ENCODE data around the gene TRPC4.
"Not testable (repeated sequence)": the region's sequence is repeated elsewhere in the genome, so short reads cannot be mapped to it uniquely, and the experiment has no call there.

The TRPC4 gene

GRCh38 chr13:37816276-37816675 is 53.3 kb downstream of the TRPC4 start:
- no peak for DNase-seq

GRCh38 chr13:37811441-37811840 is 58.1 kb downstream of the TRPC4 start:
- no peak for DNase-seq

GRCh38 chr13:37806666-37807065 is 62.9 kb downstream of the TRPC4 start:
- DNase-seq: no peak

GRCh38 chr13:37797631-37798030 is 71.9 kb downstream of the TRPC4 start:
- no peak for DNase-seq

GRCh38 chr13:37796795-37797194 is 72.8 kb downstream of the TRPC4 start:
- not testable (repeated sequence) for DNase-seq

GRCh38 chr13:37795326-37795725 is 74.2 kb downstream of the TRPC4 start:
- no peak for DNase-seq

- no peak for DNase-seq
Observed at GRCh38 chr13:37791699-37792098, 77.9 kb downstream of the TRPC4 start.

GRCh38 chr13:37788346-37788745 is 81.2 kb downstream of the TRPC4 start:
- no peak for DNase-seq

- no peak for DNase-seq
Observed at GRCh38 chr13:37777676-37778075, 91.9 kb downstream of the TRPC4 start.

GRCh38 chr13:37775871-37776270 is 93.7 kb downstream of the TRPC4 start:
- no peak for DNase-seq

GRCh38 chr13:37772644-37773043 is 96.9 kb downstream of the TRPC4 start:
- DNase-seq: no peak

- DNase-seq: no peak
Observed at GRCh38 chr13:37769545-37769944, 100.0 kb downstream of the TRPC4 start.

- DNase-seq: no peak
Observed at GRCh38 chr13:37769078-37769477, 100.5 kb downstream of the TRPC4 start.

- DNase-seq: no peak
Observed at GRCh38 chr13:37766502-37766901, 103.1 kb downstream of the TRPC4 start.

- DNase-seq: no peak
Observed at GRCh38 chr13:37755349-37755748, 114.2 kb downstream of the TRPC4 start.

- DNase-seq: no peak
Observed at GRCh38 chr13:37753776-37754175, 115.8 kb downstream of the TRPC4 start.

- DNase-seq: no peak
Observed at GRCh38 chr13:37752146-37752545, 117.4 kb downstream of the TRPC4 start.

GRCh38 chr13:37751025-37751424 is 118.5 kb downstream of the TRPC4 start:
- no peak for DNase-seq

GRCh38 chr13:37748913-37749312 is 120.7 kb downstream of the TRPC4 start:
- no peak for DNase-seq

GRCh38 chr13:37747071-37747612 is 122.4 kb downstream of the TRPC4 start:
- no peak for DNase-seq

GRCh38 chr13:37741536-37741935 is 128.0 kb downstream of the TRPC4 start:
- no peak for DNase-seq

- DNase-seq: no peak
Observed at GRCh38 chr13:37736045-37736444, 133.5 kb downstream of the TRPC4 start.

GRCh38 chr13:37735293-37735692 is 134.3 kb downstream of the TRPC4 start:
- DNase-seq: no peak

- no peak for DNase-seq
Observed at GRCh38 chr13:37729876-37730275, 139.7 kb downstream of the TRPC4 start.

GRCh38 chr13:37716420-37717195 is 153.0 kb downstream of the TRPC4 start:
- no peak for DNase-seq

Measured in activated T-cell treated with anti-CD3 and anti-CD28 coated beads for 4 hours (primary cell).